Calu3 (cell line): ENCODE measurements around the gene APIP. TPM values are rescaled to one million over a fixed set of nuclear protein-coding genes. Genes with fewer than 3 reads are reported as not detected.

ENCODE experiments used
- BruUV-seq: library from RNA; stranded (reverse); fragments of 400-500 nt; replicated peaks from 2 replicates; lab custom pipeline; 2021; lab: Mats Ljungman, UMichigan
- CTCF ChIA-PET: fragments of 300-600 bp; sonication (Branson Sonifier 250); formaldehyde crosslinking; loops from one replicate; lab custom pipeline; 2022; ENCODE audit warnings: antibody characterized with exemption; lab: Charles Lee
- DNase-seq: peaks from one replicate; pipeline ENCODE4 v3.0.0; 2022
- H3K27ac Mint-ChIP-seq: one replicate; pipeline ENCODE4 v1.8.0; 2022; ENCODE audit warnings: mixed read lengths; ENCODE audit not compliant: unreplicated experiment
- H3K27me3 Mint-ChIP-seq: one replicate; pipeline ENCODE4 v1.8.0; 2022; ENCODE audit warnings: mixed read lengths; ENCODE audit not compliant: unreplicated experiment
- H3K36me3 Mint-ChIP-seq: one replicate; pipeline ENCODE4 v1.8.0; 2022; ENCODE audit warnings: mild to moderate bottlenecking, moderate library complexity, mixed read lengths; ENCODE audit not compliant: insufficient read depth, unreplicated experiment
- H3K4me1 Mint-ChIP-seq: one replicate; pipeline ENCODE4 v1.8.0; 2022; ENCODE audit warnings: mild to moderate bottlenecking, low read depth, mixed read lengths; ENCODE audit not compliant: unreplicated experiment
- H3K4me3 Mint-ChIP-seq: one replicate; pipeline ENCODE4 v1.8.0; 2022; ENCODE audit warnings: mild to moderate bottlenecking, low read depth, moderate library complexity, mixed read lengths; ENCODE audit not compliant: unreplicated experiment
- H3K9me3 Mint-ChIP-seq: one replicate; pipeline ENCODE4 v1.8.0; 2022; ENCODE audit warnings: low read depth, mixed read lengths; ENCODE audit not compliant: unreplicated experiment
- intact Hi-C: fragments of 100-400 bp; cut with micrococcal nuclease; formaldehyde crosslinking; loops from one replicate; pipeline ENCODE4 v1.10.0; 2022; ENCODE audit not compliant: unreplicated experiment
- total RNA-seq: library from RNA; stranded (reverse); gene quantifications from 2 replicates; pipeline ENCODE4 v1.2.3, GENCODE V29; 2022
- TF ChIP-seq, protein P1 (sequence below): fragments of 200-600 bp; IDR thresholded peaks from one replicate; pipeline ENCODE4 v1.8.0; 2022; ENCODE audit warnings: antibody characterized with exemption; ENCODE audit not compliant: unreplicated experiment

APIP gene
- total RNA-seq, 1 experiment from 2014 or later, result 42.4 TPM

- no peaks in the 10 kb centered on the region for H3K27me3 Mint-ChIP-seq
- intact Hi-C loops, result loop anchor here (5.0 kb wide), 4 partner anchors 48 to 558 kb away; no protein-coding TSS in a partner anchor
- no TSS peak for BruUV-seq
- DNase-seq, result no peak
- no peaks in the 10 kb centered on the region for H3K9me3 Mint-ChIP-seq
- peaks cover 49% of the 10 kb centered on the region for H3K4me1 Mint-ChIP-seq
- H3K36me3 Mint-ChIP-seq, result peaks cover 6% of the 10 kb centered on the region
- H3K27ac Mint-ChIP-seq, result peak overlapping the region; percentile 28
- peak overlapping the region; percentile 52 for H3K4me3 Mint-ChIP-seq
- TF ChIP-seq, protein P1, sequence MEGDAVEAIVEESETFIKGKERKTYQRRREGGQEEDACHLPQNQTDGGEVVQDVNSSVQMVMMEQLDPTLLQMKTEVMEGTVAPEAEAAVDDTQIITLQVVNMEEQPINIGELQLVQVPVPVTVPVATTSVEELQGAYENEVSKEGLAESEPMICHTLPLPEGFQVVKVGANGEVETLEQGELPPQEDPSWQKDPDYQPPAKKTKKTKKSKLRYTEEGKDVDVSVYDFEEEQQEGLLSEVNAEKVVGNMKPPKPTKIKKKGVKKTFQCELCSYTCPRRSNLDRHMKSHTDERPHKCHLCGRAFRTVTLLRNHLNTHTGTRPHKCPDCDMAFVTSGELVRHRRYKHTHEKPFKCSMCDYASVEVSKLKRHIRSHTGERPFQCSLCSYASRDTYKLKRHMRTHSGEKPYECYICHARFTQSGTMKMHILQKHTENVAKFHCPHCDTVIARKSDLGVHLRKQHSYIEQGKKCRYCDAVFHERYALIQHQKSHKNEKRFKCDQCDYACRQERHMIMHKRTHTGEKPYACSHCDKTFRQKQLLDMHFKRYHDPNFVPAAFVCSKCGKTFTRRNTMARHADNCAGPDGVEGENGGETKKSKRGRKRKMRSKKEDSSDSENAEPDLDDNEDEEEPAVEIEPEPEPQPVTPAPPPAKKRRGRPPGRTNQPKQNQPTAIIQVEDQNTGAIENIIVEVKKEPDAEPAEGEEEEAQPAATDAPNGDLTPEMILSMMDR, result no peak
- CTCF ChIA-PET, result interaction anchor here (0.6 kb wide), 1 partner anchor 963 kb away, joined by 3 read pairs; no protein-coding TSS in a partner anchor
Observed at GRCh38 chr11:34928960-34929680, 12.9 kb upstream of the APIP start.

- Mint-ChIP-seq H3K27ac (no peak overlapping the region), H3K9me3 (no peaks in the 10 kb centered on the region), H3K27me3 (no peaks in the 10 kb centered on the region), H3K36me3 (peaks cover 6% of the 10 kb centered on the region), H3K4me3 (no peak overlapping the region), H3K4me1 (peaks cover 49% of the 10 kb centered on the region)
- TF ChIP-seq, protein P1, result no peak
- CTCF ChIA-PET, result interaction anchor here (0.6 kb wide), 1 partner anchor 963 kb away, joined by 3 read pairs; no protein-coding TSS in a partner anchor
- no TSS peak for BruUV-seq
- DNase-seq, result no peak
- intact Hi-C loops, result loop anchor here (5.0 kb wide), 4 partner anchors 49 to 559 kb away; no protein-coding TSS in a partner anchor
Observed at GRCh38 chr11:34928268-34928959, 12.2 kb upstream of the APIP start.

- no peak for DNase-seq
- Mint-ChIP-seq H3K4me3 (peak overlapping the region; percentile 5), H3K36me3 (no peaks in the 10 kb centered on the region), H3K27ac (peak overlapping the region; percentile 38), H3K27me3 (no peaks in the 10 kb centered on the region), H3K9me3 (no peaks in the 10 kb centered on the region), H3K4me1 (peaks cover 49% of the 10 kb centered on the region)
- no TSS peak for BruUV-seq
- TF ChIP-seq, protein P1, result no peak
- CTCF ChIA-PET, result interaction anchor here (0.7 to 1.4 kb wide), 7 partner anchors 51 to 485 kb away, joined by 3 to 12 read pairs (median 4); no protein-coding TSS in a partner anchor
- intact Hi-C loops, result loop anchor here (1.0 to 5.0 kb wide), 5 partner anchors 51 to 561 kb away; no protein-coding TSS in a partner anchor
Observed at GRCh38 chr11:34926831-34927132, 10.6 kb upstream of the APIP start.

GRCh38 chr11:34926101-34926830 lies 10.1 kb upstream of the APIP start:
- H3K4me1 Mint-ChIP-seq, result peaks cover 49% of the 10 kb centered on the region
- TF ChIP-seq, protein P1, result peak; percentile 54
- peak overlapping the region; percentile 38 for H3K27ac Mint-ChIP-seq
- DNase-seq, result peak; percentile 38
- BruUV-seq, result no TSS peak
- H3K27me3 Mint-ChIP-seq, result no peaks in the 10 kb centered on the region
- CTCF ChIA-PET, result interaction anchor here (0.7 to 1.4 kb wide), 7 partner anchors 52 to 485 kb away, joined by 3 to 12 read pairs (median 4); no protein-coding TSS in a partner anchor
- no peaks in the 10 kb centered on the region for H3K36me3 Mint-ChIP-seq
- H3K4me3 Mint-ChIP-seq, result peak overlapping the region; percentile 5
- intact Hi-C loops, result loop anchor here (1.0 to 5.0 kb wide), 5 partner anchors 51 to 561 kb away; no protein-coding TSS in a partner anchor
- no peaks in the 10 kb centered on the region for H3K9me3 Mint-ChIP-seq
